ENCODE results near the gene GPR78. TPM values are rescaled to one million over a fixed set of nuclear protein-coding genes. Genes with fewer than 3 reads are reported as not detected.
"Not testable (repeated sequence)": the region's sequence is repeated elsewhere in the genome, so short reads cannot be mapped to it uniquely, and the experiment has no call there.

Gene GPR78
- total RNA-seq, 2 donors from 2014 or later: 3.7 to 8.1 TPM

GRCh38 chr4:8618421-8618820 lies 38.2 kb downstream of the GPR78 start:
- Histone ChIP-seq H3K9me3 (ENCODE audit: control insufficient read depth, low read length) (no peaks in the 10 kb centered on the region), H3K4me1 (ENCODE audit: control insufficient read depth, insufficient read depth, low read length) (no peaks in the 10 kb centered on the region), H3K27ac (ENCODE audit: low read depth, low read length) (no peak overlapping the region), H3K9ac (ENCODE audit: extremely low read depth, low read length, poor library complexity, severe bottlenecking) (no peak overlapping the region), H3K27me3 (ENCODE audit: control insufficient read depth, insufficient read depth, low read length, poor library complexity, severe bottlenecking) (no peaks in the 10 kb centered on the region), H3K4me3 (ENCODE audit: low read length) (no peak overlapping the region), H3K36me3 (ENCODE audit: control insufficient read depth, insufficient read depth, low read length) (no peaks in the 10 kb centered on the region)
- no peak for DNase-seq
- H3K4me3 Mint-ChIP-seq: no peak overlapping the region
- peaks cover 18% of the 10 kb centered on the region for H3K36me3 Mint-ChIP-seq (ENCODE audit: low read depth)
- H3K4me1 Mint-ChIP-seq: no peaks in the 10 kb centered on the region
- TF ChIP-seq CTCF (conservative IDR thresholded peaks at IDR 0.05): no peak
- no peaks in the 10 kb centered on the region for H3K27me3 Mint-ChIP-seq (ENCODE audit: insufficient read depth)
- H3K27ac Mint-ChIP-seq: no peak overlapping the region
- no peaks in the 10 kb centered on the region for H3K9me3 Mint-ChIP-seq
- WGBS, 2 experiments (ENCODE audit: insufficient coverage in 1 of 2, insufficient read length in 1 of 2): 95 to 96% methylated on average over 13 to 15 of the region's 15 CpGs

GRCh38 chr4:8618961-8619720 lies 38.9 kb downstream of the GPR78 start:
- H3K27ac ChIP-seq (ENCODE audit: low read depth, low read length): no peak overlapping the region
- 92 to 94% methylated on average over 23 to 28 of the region's 28 CpGs for WGBS, 2 experiments (ENCODE audit: insufficient coverage in 1 of 2, insufficient read length in 1 of 2)
- no peaks in the 10 kb centered on the region for H3K27me3 ChIP-seq (ENCODE audit: control insufficient read depth, insufficient read depth, low read length, poor library complexity, severe bottlenecking)
- Mint-ChIP-seq H3K4me1 (no peaks in the 10 kb centered on the region), H3K36me3 (ENCODE audit: low read depth) (peaks cover 18% of the 10 kb centered on the region), H3K27ac (no peak overlapping the region), H3K4me3 (no peak overlapping the region), H3K9me3 (no peaks in the 10 kb centered on the region), H3K27me3 (ENCODE audit: insufficient read depth) (no peaks in the 10 kb centered on the region)
- H3K4me3 ChIP-seq (ENCODE audit: low read length): no peak overlapping the region
- no peak for DNase-seq
- no peak for TF ChIP-seq CTCF (conservative IDR thresholded peaks at IDR 0.05)
- H3K36me3 ChIP-seq (ENCODE audit: control insufficient read depth, insufficient read depth, low read length): no peaks in the 10 kb centered on the region
- H3K4me1 ChIP-seq (ENCODE audit: control insufficient read depth, insufficient read depth, low read length): no peaks in the 10 kb centered on the region
- H3K9me3 ChIP-seq (ENCODE audit: control insufficient read depth, low read length): no peaks in the 10 kb centered on the region
- no peak overlapping the region for H3K9ac ChIP-seq (ENCODE audit: extremely low read depth, low read length, poor library complexity, severe bottlenecking)

DNA sequence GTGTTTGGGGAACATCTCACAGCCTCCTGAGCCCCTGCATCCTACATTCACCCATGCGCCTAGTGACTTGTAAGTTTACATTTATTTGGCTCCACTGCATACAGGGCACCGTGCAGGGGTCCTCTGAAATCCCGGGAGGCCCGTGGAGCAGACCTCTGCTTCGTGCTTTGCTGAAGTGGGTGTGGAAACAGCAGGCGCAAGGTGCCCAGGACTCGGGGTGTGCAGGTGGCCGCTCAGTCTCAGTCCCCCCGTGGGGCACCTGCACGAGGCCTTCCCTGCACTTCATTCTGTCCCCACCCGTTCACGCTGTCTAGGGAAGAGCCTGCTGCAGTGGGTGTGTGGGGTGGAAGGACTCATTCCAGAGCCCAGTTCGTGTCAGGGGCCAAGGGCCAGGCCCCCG lies 40.9 kb downstream of the GPR78 start:
- H3K36me3 Mint-ChIP-seq (ENCODE audit: low read depth); H3K27me3 Mint-ChIP-seq (ENCODE audit: insufficient read depth): not testable (repeated sequence)
- WGBS, 2 experiments (ENCODE audit: insufficient coverage in 1 of 2, insufficient read length in 1 of 2): 89% methylated on average over 5 of the region's 14 CpGs; no CpG with 5 or more reads in 1 of the 2 experiments

GRCh38 chr4:8624601-8625272 lies 44.5 kb downstream of the GPR78 start:
- not testable (repeated sequence) for H3K4me3 Mint-ChIP-seq; H3K4me1 ChIP-seq (ENCODE audit: control insufficient read depth, insufficient read depth, low read length); H3K4me1 Mint-ChIP-seq; DNase-seq; H3K27ac ChIP-seq (ENCODE audit: low read depth, low read length); H3K9me3 Mint-ChIP-seq; H3K27me3 ChIP-seq (ENCODE audit: control insufficient read depth, insufficient read depth, low read length, poor library complexity, severe bottlenecking); H3K27ac Mint-ChIP-seq; H3K36me3 ChIP-seq (ENCODE audit: control insufficient read depth, insufficient read depth, low read length); H3K9ac ChIP-seq (ENCODE audit: extremely low read depth, low read length, poor library complexity, severe bottlenecking); H3K4me3 ChIP-seq (ENCODE audit: low read length); H3K9me3 ChIP-seq (ENCODE audit: control insufficient read depth, low read length); H3K27me3 Mint-ChIP-seq (ENCODE audit: insufficient read depth); H3K36me3 Mint-ChIP-seq (ENCODE audit: low read depth)
- WGBS, 2 experiments (ENCODE audit: insufficient coverage in 1 of 2, insufficient read length in 1 of 2): no CpG with 5 or more reads among the region's 29 CpGs

More for the DNA sequence above, 40.9 kb downstream of the GPR78 start:
- H3K27ac Mint-ChIP-seq; H3K27me3 ChIP-seq (ENCODE audit: control insufficient read depth, insufficient read depth, low read length, poor library complexity, severe bottlenecking); H3K4me1 ChIP-seq (ENCODE audit: control insufficient read depth, insufficient read depth, low read length); H3K9ac ChIP-seq (ENCODE audit: extremely low read depth, low read length, poor library complexity, severe bottlenecking); H3K4me3 Mint-ChIP-seq; H3K27ac ChIP-seq (ENCODE audit: low read depth, low read length); H3K9me3 Mint-ChIP-seq; DNase-seq; H3K4me1 Mint-ChIP-seq; H3K36me3 ChIP-seq (ENCODE audit: control insufficient read depth, insufficient read depth, low read length); H3K4me3 ChIP-seq (ENCODE audit: low read length); H3K9me3 ChIP-seq (ENCODE audit: control insufficient read depth, low read length): not testable (repeated sequence)

- not testable (repeated sequence) for H3K4me1 ChIP-seq (ENCODE audit: control insufficient read depth, insufficient read depth, low read length); H3K4me3 Mint-ChIP-seq; H3K4me1 Mint-ChIP-seq; H3K27me3 Mint-ChIP-seq (ENCODE audit: insufficient read depth); H3K9ac ChIP-seq (ENCODE audit: extremely low read depth, low read length, poor library complexity, severe bottlenecking); H3K9me3 Mint-ChIP-seq; H3K9me3 ChIP-seq (ENCODE audit: control insufficient read depth, low read length); DNase-seq; H3K36me3 Mint-ChIP-seq (ENCODE audit: low read depth); H3K27ac ChIP-seq (ENCODE audit: low read depth, low read length); H3K4me3 ChIP-seq (ENCODE audit: low read length); H3K36me3 ChIP-seq (ENCODE audit: control insufficient read depth, insufficient read depth, low read length); H3K27me3 ChIP-seq (ENCODE audit: control insufficient read depth, insufficient read depth, low read length, poor library complexity, severe bottlenecking); H3K27ac Mint-ChIP-seq
- no CpG with 5 or more reads among the region's 29 CpGs for whole genome bisulfite sequencing, 2 experiments (ENCODE audit: insufficient coverage in 1 of 2, insufficient read length in 1 of 2)
These were observed 50.2 kb downstream of the GPR78 start for GRCh38 chr4:8630240-8630905.

Data from endodermal cell (in vitro differentiated cells).